Measurements from ENCODE around the gene GPN2. TPM values are rescaled to one million over a fixed set of nuclear protein-coding genes. Genes with fewer than 3 reads are reported as not detected.

Gene GPN2
- total RNA-seq, 1 donor from 2014 or later: 26.4 TPM

GRCh38 chr1:26853600-26853999 lies 36.5 kb downstream of the GPN2 start:
- Mint-ChIP-seq H3K4me1 (ENCODE audit: unreplicated experiment) (peaks cover 10% of the 10 kb centered on the region), H3K9me3 (ENCODE audit: unreplicated experiment) (no peaks in the 10 kb centered on the region), H3K36me3 (ENCODE audit: unreplicated experiment) (peaks cover 40% of the 10 kb centered on the region), H3K27ac (ENCODE audit: unreplicated experiment) (no peak overlapping the region), H3K27me3 (ENCODE audit: unreplicated experiment) (no peaks in the 10 kb centered on the region), H3K4me3 (ENCODE audit: unreplicated experiment) (no peak overlapping the region)
- no peak for TF ChIP-seq CTCF (IDR thresholded peaks at IDR 0.05)
- DNase-seq (ENCODE audit: extremely low spot score, unreplicated experiment): no peak

GRCh38 chr1:26853156-26853555 lies 36.9 kb downstream of the GPN2 start:
- DNase-seq (ENCODE audit: extremely low spot score, unreplicated experiment): peak; percentile 94
- Mint-ChIP-seq H3K4me1 (ENCODE audit: unreplicated experiment) (peaks cover 12% of the 10 kb centered on the region), H3K27me3 (ENCODE audit: unreplicated experiment) (no peaks in the 10 kb centered on the region), H3K36me3 (ENCODE audit: unreplicated experiment) (peaks cover 40% of the 10 kb centered on the region), H3K27ac (ENCODE audit: unreplicated experiment) (peak overlapping the region; percentile 28), H3K4me3 (ENCODE audit: unreplicated experiment) (no peak overlapping the region), H3K9me3 (ENCODE audit: unreplicated experiment) (no peaks in the 10 kb centered on the region)
- peak; percentile 83 for TF ChIP-seq CTCF (IDR thresholded peaks at IDR 0.05)

- H3K27ac Mint-ChIP-seq (ENCODE audit: unreplicated experiment): peak overlapping the region; percentile 28
- H3K4me3 Mint-ChIP-seq (ENCODE audit: unreplicated experiment): no peak overlapping the region
- H3K36me3 Mint-ChIP-seq (ENCODE audit: unreplicated experiment): peaks cover 42% of the 10 kb centered on the region
- no peak for TF ChIP-seq CTCF (IDR thresholded peaks at IDR 0.05)
- H3K27me3 Mint-ChIP-seq (ENCODE audit: unreplicated experiment): no peaks in the 10 kb centered on the region
- H3K9me3 Mint-ChIP-seq (ENCODE audit: unreplicated experiment): no peaks in the 10 kb centered on the region
- DNase-seq (ENCODE audit: extremely low spot score, unreplicated experiment): no peak
- peaks cover 12% of the 10 kb centered on the region for H3K4me1 Mint-ChIP-seq (ENCODE audit: unreplicated experiment)
These were observed 37.4 kb downstream of the GPN2 start for GRCh38 chr1:26852701-26853100.

- no peak overlapping the region for H3K27ac Mint-ChIP-seq (ENCODE audit: unreplicated experiment)
- no peak overlapping the region for H3K4me3 Mint-ChIP-seq (ENCODE audit: unreplicated experiment)
- no peak for TF ChIP-seq CTCF (IDR thresholded peaks at IDR 0.05)
- no peaks in the 10 kb centered on the region for H3K9me3 Mint-ChIP-seq (ENCODE audit: unreplicated experiment)
- peaks cover 12% of the 10 kb centered on the region for H3K4me1 Mint-ChIP-seq (ENCODE audit: unreplicated experiment)
- H3K36me3 Mint-ChIP-seq (ENCODE audit: unreplicated experiment): peaks cover 48% of the 10 kb centered on the region
- DNase-seq (ENCODE audit: extremely low spot score, unreplicated experiment): no peak
- H3K27me3 Mint-ChIP-seq (ENCODE audit: unreplicated experiment): no peaks in the 10 kb centered on the region
These were observed 38.9 kb downstream of the GPN2 start for GRCh38 chr1:26851106-26851684.

GRCh38 chr1:26848941-26849774 lies 40.9 kb downstream of the GPN2 start:
- Mint-ChIP-seq H3K4me1 (ENCODE audit: unreplicated experiment) (peaks cover 12% of the 10 kb centered on the region), H3K27ac (ENCODE audit: unreplicated experiment) (peak overlapping the region; percentile 72), H3K9me3 (ENCODE audit: unreplicated experiment) (no peaks in the 10 kb centered on the region), H3K27me3 (ENCODE audit: unreplicated experiment) (no peaks in the 10 kb centered on the region), H3K36me3 (ENCODE audit: unreplicated experiment) (peaks cover 43% of the 10 kb centered on the region), H3K4me3 (ENCODE audit: unreplicated experiment) (no peak overlapping the region)
- TF ChIP-seq CTCF (IDR thresholded peaks at IDR 0.05): no peak
- no peak for DNase-seq (ENCODE audit: extremely low spot score, unreplicated experiment)

Data from osteocyte (in vitro differentiated cells).